SK-N-SH (cell line): Measurements from ENCODE around the gene VWA3B. TPM values are rescaled to one million over a fixed set of nuclear protein-coding genes. Genes with fewer than 3 reads are reported as not detected.

Experiments
- CTCF ChIA-PET: fragments of 300-600, 350-600 bp; formaldehyde crosslinking; extraction: SDS; loops from one replicate; lab custom pipeline; 2021; lab: Yijun Ruan, JAX
- POLR2A ChIA-PET: fragments of 350-600 bp; sonication (Branson Sonifier 250); formaldehyde crosslinking; extraction: SDS; loops from one replicate; lab custom pipeline; 2020; ENCODE audit warnings: antibody characterized with exemption, inconsistent platforms; lab: Yijun Ruan, JAX
- DNase-seq: peaks from one replicate; pipeline ENCODE4 v3.0.0; 2012
- H2AFZ ChIP-seq: fragments of 200-600 bp; sonication (generic); 2 replicates; pipeline ENCODE4 v1.8.1; 2016; ENCODE audit warnings: antibody characterized with exemption, mild to moderate bottlenecking, low read depth
- H3F3A ChIP-seq: fragments of 200-600 bp; sonication (generic); replicated peaks from 2 replicates; pipeline ENCODE3; 2016; ENCODE audit warnings: antibody characterized with exemption, mild to moderate bottlenecking; ENCODE audit not compliant: insufficient read depth
- H3K27ac ChIP-seq, 2 experiments: fragments of 200-500 bp in 1 of 2; fragments of 200-600 bp in 1 of 2; sonication (Bioruptor generic) in 1 of 2; sonication (generic), shearing (Covaris generic) in 1 of 2; 2 replicates each; pipeline versions ENCODE4 v1.5.1 to v1.6.1; 2014 to 2016; ENCODE audit warnings: low read depth in 2 of 2, inconsistent platforms in 1 of 2, low read length in 1 of 2, mild to moderate bottlenecking in 1 of 2, mixed read lengths in 1 of 2
- H3K27me3 ChIP-seq: fragments of 200-600 bp; sonication (generic), shearing (Covaris generic); 2 replicates; pipeline ENCODE4 v1.6.1; 2016; ENCODE audit warnings: mixed run types; ENCODE audit not compliant: insufficient read depth
- H3K36me3 ChIP-seq, 2 experiments: fragments of 200-500 bp in 1 of 2; fragments of 200-600 bp in 1 of 2; sonication (Bioruptor generic) in 1 of 2; sonication (generic) in 1 of 2; replicated peaks in 1 of 2; 2 replicates each; pipeline versions ENCODE3 to v1.5.1; 2014 to 2016; ENCODE audit warnings: low read length in 1 of 2, mild to moderate bottlenecking in 1 of 2; ENCODE audit not compliant: insufficient read depth in 2 of 2, control insufficient read depth in 1 of 2
- H3K4me1 ChIP-seq, 2 experiments: fragments of 200-500 bp in 1 of 2; fragments of 200-600 bp in 1 of 2; sonication (Bioruptor generic) in 1 of 2; sonication (generic), shearing (Covaris generic) in 1 of 2; 2 replicates each; pipeline versions ENCODE4 v1.5.1 to v1.6.1; 2014 to 2016; ENCODE audit warnings: low read depth in 1 of 2, low read length in 1 of 2, mixed run types in 1 of 2; ENCODE audit not compliant: insufficient read depth in 2 of 2, control insufficient read depth in 1 of 2
- H3K4me2 ChIP-seq: fragments of 200-600 bp; sonication (generic), shearing (Covaris generic); 2 replicates; pipeline ENCODE4 v1.6.1; 2017; ENCODE audit warnings: mixed run types
- H3K4me3 ChIP-seq, 2 experiments: fragments of 200-500 bp in 1 of 2; fragments of 200-600 bp in 1 of 2; sonication (Bioruptor generic) in 1 of 2; sonication (generic), shearing (Covaris generic) in 1 of 2; 2 replicates each; pipeline versions ENCODE4 v1.5.1 to v1.8.1; 2014 to 2016; ENCODE audit warnings: low read depth in 2 of 2, inconsistent platforms in 1 of 2, low read length in 1 of 2, mild to moderate bottlenecking in 1 of 2, mixed read lengths in 1 of 2, moderate library complexity in 1 of 2
- H3K79me2 ChIP-seq: fragments of 200-600 bp; sonication (generic); 2 replicates; pipeline ENCODE4 v1.8.1; 2017; ENCODE audit warnings: mild to moderate bottlenecking; ENCODE audit not compliant: insufficient read depth
- H3K9ac ChIP-seq: fragments of 200-600 bp; sonication (generic); 2 replicates; pipeline ENCODE4 v1.6.1; 2017; ENCODE audit warnings: mixed run types
- H3K9me2 ChIP-seq: fragments of 200-600 bp; sonication (generic); 2 replicates; pipeline ENCODE4 v1.6.1; 2017; ENCODE audit warnings: mixed run types
- H3K9me3 ChIP-seq: fragments of 200-600 bp; sonication (generic); 2 replicates; pipeline ENCODE4 v1.6.1; 2017; ENCODE audit warnings: mixed run types, mild to moderate bottlenecking, moderate library complexity
- H4K20me1 ChIP-seq: fragments of 200-600 bp; sonication (generic); 2 replicates; pipeline ENCODE4 v1.6.1; 2017; ENCODE audit warnings: mild to moderate bottlenecking, mixed run types; ENCODE audit not compliant: insufficient read depth
- ELF1 ChIP-seq: IDR thresholded peaks from 2 replicates; pipeline ENCODE4 v1.4.0; 2012
- FOXJ3 ChIP-seq: sonication (generic); formaldehyde crosslinking; IDR thresholded peaks from 2 replicates; pipeline ENCODE4 v1.5.1; 2020; ENCODE audit warnings: mild to moderate bottlenecking, missing genetic modification reagents
- GABPA ChIP-seq: IDR thresholded peaks from 2 replicates; pipeline ENCODE4 v1.4.0; 2012; ENCODE audit warnings: low read depth, mild to moderate bottlenecking
- GATA2 ChIP-seq: sonication (generic); formaldehyde crosslinking; IDR thresholded peaks from 2 replicates; pipeline ENCODE4 v1.5.0; 2020; ENCODE audit warnings: mild to moderate bottlenecking, missing genetic modification reagents
- MEF2A ChIP-seq: IDR thresholded peaks from 2 replicates; pipeline ENCODE4 v1.4.0; 2012; ENCODE audit warnings: low read depth, borderline replicate concordance
- MXI1 ChIP-seq: IDR thresholded peaks from 2 replicates; pipeline ENCODE4 v1.6.1; 2012; ENCODE audit warnings: mild to moderate bottlenecking, low read depth, low read length, improper control_type of control experiment
- NFIC ChIP-seq: IDR thresholded peaks from 2 replicates; pipeline ENCODE4 v1.4.0; 2012; ENCODE audit warnings: borderline replicate concordance
- NRF1 ChIP-seq: IDR thresholded peaks from 2 replicates; pipeline ENCODE4 v1.6.1; 2012; ENCODE audit warnings: low read depth, mild to moderate bottlenecking, low read length
- POLR2AphosphoS5 ChIP-seq: IDR thresholded peaks from 2 replicates; pipeline ENCODE4 v1.6.1; 2012; ENCODE audit warnings: low read depth, low read length
- RAD21 ChIP-seq: IDR thresholded peaks from 2 replicates; pipeline ENCODE4 v1.6.1; 2012; ENCODE audit warnings: mild to moderate bottlenecking, low read length
- RFX5 ChIP-seq: IDR thresholded peaks from 2 replicates; pipeline ENCODE4 v1.6.1; 2012; ENCODE audit warnings: mild to moderate bottlenecking, improper control_type of control experiment, low read length
- RXRA ChIP-seq: IDR thresholded peaks from 2 replicates; pipeline ENCODE4 v1.4.0; 2012; ENCODE audit warnings: low read depth, mild to moderate bottlenecking, borderline replicate concordance
- WGBS: methylation state at CpG from one replicate; pipeline ENCODE4 v1.1.6; 2017; ENCODE audit warnings: low lambda C conversion rate; 5-methylcytosine and 5-hydroxymethylcytosine counted together
- polyA plus RNA-seq, 3 experiments: library from polyadenylated mRNA; depleted of rRNA; stranded (reverse); fragments of >200 nt; gene quantifications; 2 replicates each; pipeline ENCODE4 v1.2.3, GENCODE V29; 2012
- TF ChIP-seq, protein P1 (sequence below): fragments of 150-350 bp; IDR thresholded peaks from 2 replicates; pipeline ENCODE4 v1.6.1; 2016; ENCODE audit warnings: mild to moderate bottlenecking, low read depth, low read length

VWA3B gene
- polyA plus RNA-seq, 1 of the 3 experiments (the other 2 are of a cell fraction), result not detected

DNA sequence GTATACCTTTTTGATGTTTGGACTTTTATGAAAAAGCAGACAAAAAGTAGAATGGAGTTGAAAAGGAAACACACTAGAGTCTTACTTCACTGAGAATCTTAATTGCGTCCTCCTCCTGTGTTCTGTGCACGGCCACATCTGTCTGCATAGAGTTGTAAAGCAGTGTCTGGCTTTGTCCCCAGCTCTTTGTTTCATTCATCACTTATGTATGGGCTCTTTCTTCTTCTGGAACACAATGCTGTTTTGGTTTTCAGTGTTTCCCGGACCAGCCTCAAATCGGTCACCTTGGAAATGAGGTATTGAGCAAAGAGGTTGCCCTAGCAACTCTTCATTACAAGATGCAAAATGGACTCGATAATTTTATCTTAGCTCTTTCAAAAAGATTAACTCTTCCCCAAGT lies 155.0 kb downstream of the VWA3B start:
- CTCF ChIA-PET, result interaction anchor here (1.0 to 1.7 kb wide), 4 partner anchors 10 to 54 kb away, joined by 3 read pairs; no protein-coding TSS in a partner anchor
- H3K4me3 ChIP-seq, result no peak overlapping the region

DNA sequence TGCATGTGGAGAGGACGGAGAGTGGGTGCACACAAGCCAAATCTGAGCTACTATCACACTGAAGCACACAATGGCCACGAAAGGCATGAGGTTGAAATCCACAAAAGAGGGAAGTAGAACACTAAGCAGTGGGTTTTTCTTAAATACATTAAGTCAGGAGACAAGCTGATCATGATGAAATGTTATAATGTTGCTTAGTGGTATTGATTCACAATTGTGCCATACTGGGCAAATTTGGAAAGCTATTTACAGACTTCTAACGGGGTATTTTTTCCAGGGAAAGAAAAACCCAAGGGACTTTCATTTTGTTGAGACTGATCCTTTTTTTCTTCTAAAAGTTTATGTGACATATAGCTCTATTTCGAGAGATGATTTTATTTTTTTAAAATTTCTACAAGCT lies 158.5 kb downstream of the VWA3B start:
- 20% methylated on average over 4 of the region's 4 CpGs for WGBS
- CTCF ChIA-PET, result interaction anchor here (1.1 kb wide), 1 partner anchor 9 kb away, joined by 3 read pairs; no protein-coding TSS in a partner anchor

More for the DNA sequence above, 155.0 kb downstream of the VWA3B start:
- no peaks in the 10 kb centered on the region for H3K4me1 ChIP-seq
- DNase-seq, result no peak
- H3K27me3 ChIP-seq, result no peaks in the 10 kb centered on the region
- 44% methylated on average over 5 of the region's 5 CpGs for WGBS
- no peak overlapping the region for H3K9ac ChIP-seq
- no peaks in the 10 kb centered on the region for H3K9me3 ChIP-seq
- H3K36me3 ChIP-seq, result no peaks in the 10 kb centered on the region
- H2AFZ ChIP-seq, result no peak overlapping the region
- H3K79me2 ChIP-seq, result no peaks in the 10 kb centered on the region
- H3K9me2 ChIP-seq, result no peaks in the 10 kb centered on the region
- H4K20me1 ChIP-seq, result no peaks in the 10 kb centered on the region
- H3F3A ChIP-seq, result no peaks in the 10 kb centered on the region
- no peak overlapping the region for H3K27ac ChIP-seq
- no peak overlapping the region for H3K4me2 ChIP-seq
- POLR2A ChIA-PET, result interaction anchor here (0.6 kb wide), 1 partner anchor 49 kb away, joined by 3 read pairs; no protein-coding TSS in a partner anchor
- TF ChIP-seq NFIC, result no peak
- no peak for TF ChIP-seq GABPA
- TF ChIP-seq RAD21, result no peak
- no peak for TF ChIP-seq ELF1
- TF ChIP-seq RXRA, result no peak
- no peak for TF ChIP-seq NRF1
- TF ChIP-seq GATA2 (CRISPR knock-in tag), result no peak
- TF ChIP-seq FOXJ3, result no peak
- no peak for TF ChIP-seq MXI1
- TF ChIP-seq POLR2AphosphoS5, result no peak
- TF ChIP-seq, protein P1, sequence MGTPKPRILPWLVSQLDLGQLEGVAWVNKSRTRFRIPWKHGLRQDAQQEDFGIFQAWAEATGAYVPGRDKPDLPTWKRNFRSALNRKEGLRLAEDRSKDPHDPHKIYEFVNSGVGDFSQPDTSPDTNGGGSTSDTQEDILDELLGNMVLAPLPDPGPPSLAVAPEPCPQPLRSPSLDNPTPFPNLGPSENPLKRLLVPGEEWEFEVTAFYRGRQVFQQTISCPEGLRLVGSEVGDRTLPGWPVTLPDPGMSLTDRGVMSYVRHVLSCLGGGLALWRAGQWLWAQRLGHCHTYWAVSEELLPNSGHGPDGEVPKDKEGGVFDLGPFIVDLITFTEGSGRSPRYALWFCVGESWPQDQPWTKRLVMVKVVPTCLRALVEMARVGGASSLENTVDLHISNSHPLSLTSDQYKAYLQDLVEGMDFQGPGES, result no peak

GRCh38 chr2:98247383-98247782 lies 160.4 kb downstream of the VWA3B start:
- Histone ChIP-seq H3K27me3 (no peaks in the 10 kb centered on the region), H2AFZ (no peak overlapping the region), H3K4me2 (no peak overlapping the region), H3K9ac (no peak overlapping the region), H3F3A (no peaks in the 10 kb centered on the region), H4K20me1 (no peaks in the 10 kb centered on the region), H3K27ac (no peak overlapping the region), H3K36me3 (no peaks in the 10 kb centered on the region), H3K9me2 (no peaks in the 10 kb centered on the region), H3K4me3 (no peak overlapping the region), H3K79me2 (no peaks in the 10 kb centered on the region), H3K9me3 (0 out of 2 replicates have a peak, but pooled peaks cover 7% of the 10 kb centered on the region), H3K4me1 (no peaks in the 10 kb centered on the region)
- ChIA-PET POLR2A (no interaction called here), CTCF (no interaction called here)
- TF ChIP-seq RFX5, result no peak
- TF ChIP-seq ELF1, result no peak
- TF ChIP-seq FOXJ3, result no peak
- TF ChIP-seq RAD21, result no peak
- DNase-seq, result no peak

More for the DNA sequence above, 158.5 kb downstream of the VWA3B start:
- Histone ChIP-seq H3K9ac (no peak overlapping the region), H3K27me3 (no peaks in the 10 kb centered on the region), H2AFZ (no peak overlapping the region), H3K27ac (no peak overlapping the region), H3K4me2 (no peak overlapping the region), H3K4me1 (no peaks in the 10 kb centered on the region), H3K79me2 (no peaks in the 10 kb centered on the region), H3F3A (no peaks in the 10 kb centered on the region), H3K36me3 (no peaks in the 10 kb centered on the region), H3K9me2 (no peaks in the 10 kb centered on the region), H4K20me1 (no peaks in the 10 kb centered on the region), H3K9me3 (0 out of 2 replicates have a peak, but pooled peaks cover 7% of the 10 kb centered on the region), H3K4me3 (no peak overlapping the region)
- DNase-seq, result no peak
- POLR2A ChIA-PET, result no interaction called here
- no peak for TF ChIP-seq MEF2A
